Measurements from ENCODE around the gene KCNIP1. TPM values are rescaled to one million over a fixed set of nuclear protein-coding genes. Genes with fewer than 3 reads are reported as not detected.

Gene KCNIP1
- total RNA-seq, 1 donor from 2014 or later, result not detected

DNA sequence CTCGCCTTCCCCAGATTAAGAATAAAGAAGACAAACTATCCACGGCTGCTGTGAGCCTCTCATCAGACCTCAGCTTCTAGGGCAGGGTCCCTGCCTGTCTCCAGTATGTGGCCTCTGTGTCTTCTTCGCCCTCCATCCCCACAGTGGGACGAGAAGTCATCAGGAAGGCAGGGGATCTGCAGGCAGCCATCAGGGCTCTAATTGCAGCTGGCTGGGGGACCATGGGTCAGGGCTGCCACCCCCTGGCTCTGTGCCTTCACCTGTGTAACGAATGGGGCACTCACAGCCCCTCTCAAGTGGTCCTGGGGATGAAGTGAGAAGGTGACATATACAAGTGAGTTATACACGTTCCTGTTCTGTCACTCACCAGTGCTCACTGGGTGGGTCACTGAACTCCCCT lies 139.8 kb downstream of the KCNIP1 start:
- Histone ChIP-seq H3K36me3 (no peaks in the 10 kb centered on the region), H3K4me1 (no peaks in the 10 kb centered on the region), H3K27me3 (no peaks in the 10 kb centered on the region), H3K27ac (no peak overlapping the region), H3K9me3 (no peaks in the 10 kb centered on the region), H3K4me3 (no peak overlapping the region)
- TF ChIP-seq POLR2A (IDR thresholded peaks at IDR 0.05) (no peak), POLR2AphosphoS5 (IDR thresholded peaks at IDR 0.05; ENCODE audit: insufficient read depth in 1 of 2, low read depth in 1 of 2) (no peak)
- TF ChIP-seq, protein P1, sequence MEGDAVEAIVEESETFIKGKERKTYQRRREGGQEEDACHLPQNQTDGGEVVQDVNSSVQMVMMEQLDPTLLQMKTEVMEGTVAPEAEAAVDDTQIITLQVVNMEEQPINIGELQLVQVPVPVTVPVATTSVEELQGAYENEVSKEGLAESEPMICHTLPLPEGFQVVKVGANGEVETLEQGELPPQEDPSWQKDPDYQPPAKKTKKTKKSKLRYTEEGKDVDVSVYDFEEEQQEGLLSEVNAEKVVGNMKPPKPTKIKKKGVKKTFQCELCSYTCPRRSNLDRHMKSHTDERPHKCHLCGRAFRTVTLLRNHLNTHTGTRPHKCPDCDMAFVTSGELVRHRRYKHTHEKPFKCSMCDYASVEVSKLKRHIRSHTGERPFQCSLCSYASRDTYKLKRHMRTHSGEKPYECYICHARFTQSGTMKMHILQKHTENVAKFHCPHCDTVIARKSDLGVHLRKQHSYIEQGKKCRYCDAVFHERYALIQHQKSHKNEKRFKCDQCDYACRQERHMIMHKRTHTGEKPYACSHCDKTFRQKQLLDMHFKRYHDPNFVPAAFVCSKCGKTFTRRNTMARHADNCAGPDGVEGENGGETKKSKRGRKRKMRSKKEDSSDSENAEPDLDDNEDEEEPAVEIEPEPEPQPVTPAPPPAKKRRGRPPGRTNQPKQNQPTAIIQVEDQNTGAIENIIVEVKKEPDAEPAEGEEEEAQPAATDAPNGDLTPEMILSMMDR (IDR thresholded peaks at IDR 0.05), result no peak
- DNase-seq (ENCODE audit: extremely low spot score in 2 of 2), result no peak
- intact Hi-C loops (cut with DNase I), result no loop called here

GRCh38 chr5:170644501-170644900 lies 140.7 kb downstream of the KCNIP1 start:
- no peaks in the 10 kb centered on the region for H3K4me1 ChIP-seq
- intact Hi-C loops (cut with DNase I), result no loop called here
- TF ChIP-seq, protein P1 (IDR thresholded peaks at IDR 0.05), result no peak
- no peak for TF ChIP-seq POLR2A (IDR thresholded peaks at IDR 0.05)
- no peaks in the 10 kb centered on the region for H3K9me3 ChIP-seq
- DNase-seq (ENCODE audit: extremely low spot score in 2 of 2), result no peak
- no peaks in the 10 kb centered on the region for H3K27me3 ChIP-seq
- H3K4me3 ChIP-seq, result no peak overlapping the region
- no peak overlapping the region for H3K27ac ChIP-seq
- H3K36me3 ChIP-seq, result no peaks in the 10 kb centered on the region

DNA sequence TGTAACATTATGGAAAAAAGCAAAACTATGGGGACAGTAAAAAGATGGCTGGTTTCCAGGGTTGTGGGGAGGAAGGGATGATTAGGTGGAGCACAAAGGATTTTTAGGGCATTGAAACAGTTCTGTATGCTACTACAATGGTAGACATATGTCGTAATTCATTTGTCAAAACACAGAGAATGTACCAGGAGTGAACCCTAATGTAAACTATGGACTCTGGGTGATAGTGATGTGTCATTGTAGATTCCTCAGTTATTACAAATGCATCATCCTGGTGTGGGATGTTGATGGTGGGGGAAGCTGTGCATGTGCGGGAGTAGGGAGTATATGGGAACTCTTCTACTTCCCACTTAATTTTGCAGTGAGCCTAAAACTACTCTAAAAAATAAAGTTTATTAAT lies 144.7 kb downstream of the KCNIP1 start:
- Histone ChIP-seq H3K9me3 (no peaks in the 10 kb centered on the region), H3K4me1 (no peaks in the 10 kb centered on the region), H3K36me3 (no peaks in the 10 kb centered on the region), H3K27ac (no peak overlapping the region), H3K27me3 (no peaks in the 10 kb centered on the region), H3K4me3 (no peak overlapping the region)
- TF ChIP-seq POLR2AphosphoS5 (IDR thresholded peaks at IDR 0.05; ENCODE audit: insufficient read depth in 1 of 2, low read depth in 1 of 2) (no peak), POLR2A (IDR thresholded peaks at IDR 0.05) (no peak)
- TF ChIP-seq, protein P1 (IDR thresholded peaks at IDR 0.05), result no peak
- intact Hi-C loops (cut with DNase I), result no loop called here
- no peak for DNase-seq (ENCODE audit: extremely low spot score in 2 of 2)

DNA sequence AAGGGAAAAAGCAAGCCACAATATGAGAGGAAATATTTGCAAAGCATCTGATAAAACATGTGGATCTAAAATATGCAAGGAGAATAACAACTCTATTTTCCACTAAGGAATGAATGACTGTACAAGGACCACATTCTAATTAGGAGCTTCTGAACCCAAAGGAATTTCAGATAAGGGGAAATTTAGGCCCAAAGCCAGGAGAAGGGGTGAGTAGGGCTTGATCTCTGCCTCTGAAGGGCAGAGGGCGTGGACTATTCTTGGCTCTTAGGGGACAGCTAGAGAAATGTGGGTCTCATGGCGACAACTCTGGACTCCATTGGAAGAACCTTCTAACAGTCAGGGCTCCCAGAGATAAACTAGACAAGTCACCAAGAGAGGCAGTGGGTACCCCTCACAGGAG lies 147.0 kb downstream of the KCNIP1 start:
- no peaks in the 10 kb centered on the region for H3K9me3 ChIP-seq
- intact Hi-C loops (cut with DNase I), result no loop called here
- TF ChIP-seq POLR2AphosphoS5 (IDR thresholded peaks at IDR 0.05; ENCODE audit: insufficient read depth in 1 of 2, low read depth in 1 of 2) (no peak), POLR2A (IDR thresholded peaks at IDR 0.05) (no peak)
- TF ChIP-seq, protein P1 (IDR thresholded peaks at IDR 0.05), result no peak
- H3K4me1 ChIP-seq, result no peaks in the 10 kb centered on the region
- no peaks in the 10 kb centered on the region for H3K27me3 ChIP-seq
- DNase-seq (ENCODE audit: extremely low spot score in 2 of 2), result no peak
- H3K27ac ChIP-seq, result no peak overlapping the region
- no peak overlapping the region for H3K4me3 ChIP-seq
- no peaks in the 10 kb centered on the region for H3K36me3 ChIP-seq

DNA sequence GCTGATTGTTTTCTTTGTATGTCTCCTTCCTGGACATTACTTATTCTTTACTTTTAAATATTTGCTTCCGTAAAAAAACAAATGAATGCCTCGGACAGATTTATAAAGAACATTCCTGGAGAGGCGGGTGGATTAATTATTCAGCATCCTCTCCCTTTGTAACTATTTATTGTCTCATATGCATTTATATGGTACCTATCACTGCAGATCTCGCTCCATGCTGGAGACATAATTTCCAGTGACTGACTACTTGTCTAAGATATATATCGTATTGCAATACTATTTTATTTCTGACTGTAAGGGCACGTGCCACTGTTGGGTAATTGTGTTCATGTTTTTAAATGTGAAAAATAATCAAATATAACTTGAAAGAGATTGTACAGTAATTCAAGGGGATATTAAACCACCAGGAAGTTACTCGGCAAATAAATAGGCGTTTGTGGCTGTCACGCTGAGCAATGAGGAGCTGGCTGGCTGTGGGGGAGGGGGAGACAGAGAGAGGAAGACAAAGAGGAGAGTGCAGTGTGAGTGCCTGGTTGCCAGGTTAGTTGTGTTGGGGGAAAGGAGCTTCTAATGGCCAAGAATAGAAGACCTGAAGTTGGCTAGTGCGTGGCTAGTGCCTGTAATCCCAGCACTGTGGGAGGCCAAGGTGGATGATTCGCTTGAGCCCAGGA lies 147.9 kb downstream of the KCNIP1 start:
- intact Hi-C loops (cut with DNase I), result no loop called here
- no peaks in the 10 kb centered on the region for H3K36me3 ChIP-seq
- no peak overlapping the region for H3K4me3 ChIP-seq
- H3K9me3 ChIP-seq, result no peaks in the 10 kb centered on the region
- DNase-seq (ENCODE audit: extremely low spot score in 2 of 2), result no peak
- no peaks in the 10 kb centered on the region for H3K4me1 ChIP-seq
- TF ChIP-seq POLR2AphosphoS5 (IDR thresholded peaks at IDR 0.05; ENCODE audit: insufficient read depth in 1 of 2, low read depth in 1 of 2), result no peak
- TF ChIP-seq, protein P1 (IDR thresholded peaks at IDR 0.05), result no peak
- no peak for TF ChIP-seq POLR2A (IDR thresholded peaks at IDR 0.05)
- H3K27me3 ChIP-seq, result no peaks in the 10 kb centered on the region
- no peak overlapping the region for H3K27ac ChIP-seq
